ENCODE data around the gene CDCA3. TPM values are rescaled to one million over a fixed set of nuclear protein-coding genes. Genes with fewer than 3 reads are reported as not detected.

CDCA3 gene
- total RNA-seq, 1 donor from 2014 or later = 2.2 TPM

GRCh38 chr12:6820166-6820565 lies 30.9 kb downstream of the CDCA3 start:
- DNase-seq (ENCODE audit: low spot score) = no peak

- no peak for DNase-seq (ENCODE audit: low spot score)
Observed at GRCh38 chr12:6819106-6820030, 31.7 kb downstream of the CDCA3 start.

GRCh38 chr12:6818645-6819044 lies 32.4 kb downstream of the CDCA3 start:
- DNase-seq (ENCODE audit: low spot score) = no peak

GRCh38 chr12:6818222-6818621 lies 32.9 kb downstream of the CDCA3 start:
- DNase-seq (ENCODE audit: low spot score) = no peak

- no peak for DNase-seq (ENCODE audit: low spot score)
Observed at GRCh38 chr12:6817662-6818157, 33.4 kb downstream of the CDCA3 start.

- DNase-seq (ENCODE audit: low spot score) = no peak
Observed at GRCh38 chr12:6817098-6817497, 34.0 kb downstream of the CDCA3 start.

GRCh38 chr12:6816598-6816997 lies 34.5 kb downstream of the CDCA3 start:
- no peak for DNase-seq (ENCODE audit: low spot score)

GRCh38 chr12:6813363-6813762 lies 37.7 kb downstream of the CDCA3 start:
- no peak for DNase-seq (ENCODE audit: low spot score)

- no peak for DNase-seq (ENCODE audit: low spot score)
Observed at GRCh38 chr12:6810758-6811157, 40.3 kb downstream of the CDCA3 start.

- DNase-seq (ENCODE audit: low spot score) = no peak
Observed at GRCh38 chr12:6809056-6809455, 42.0 kb downstream of the CDCA3 start.

- no peak for DNase-seq (ENCODE audit: low spot score)
Observed at GRCh38 chr12:6807170-6807569, 43.9 kb downstream of the CDCA3 start.

- no peak for DNase-seq (ENCODE audit: low spot score)
Observed at GRCh38 chr12:6799147-6799546, 51.9 kb downstream of the CDCA3 start.

Other genes with a start within 250 kb of the CDCA3 start
- gene CHD4, start 243.9 kb downstream of the CDCA3 start, total RNA-seq = 220 TPM
- 15.0 TPM for gene LPAR5, start 215.3 kb downstream of the CDCA3 start, total RNA-seq
- gene ACRBP, start 203.9 kb downstream of the CDCA3 start, total RNA-seq = 9.8 TPM
- 58.0 TPM for gene ING4, start 188.2 kb downstream of the CDCA3 start, total RNA-seq
- gene ZNF384, start 161.9 kb downstream of the CDCA3 start, total RNA-seq = 60.6 TPM
- gene PIANP, start 150.5 kb downstream of the CDCA3 start, total RNA-seq = 5.0 TPM
- gene COPS7A, start 127.2 kb downstream of the CDCA3 start, total RNA-seq = 61.4 TPM
- gene MLF2, start 98.1 kb downstream of the CDCA3 start, total RNA-seq = 175 TPM
- gene PTMS, start 84.9 kb downstream of the CDCA3 start, total RNA-seq = 293 TPM
- gene LAG3, start 78.8 kb downstream of the CDCA3 start, total RNA-seq = 1.4 TPM
- gene CD4, start 61.8 kb downstream of the CDCA3 start, total RNA-seq = 32.1 TPM
- 12.3 TPM for gene GPR162, start 29.5 kb downstream of the CDCA3 start, total RNA-seq
- gene P3H3, start 22.9 kb downstream of the CDCA3 start, total RNA-seq = 28.1 TPM
- 3.3 TPM for gene GNB3, start 10.4 kb downstream of the CDCA3 start, total RNA-seq
- 98.4 TPM for gene USP5, start 864 bp upstream of the CDCA3 start, total RNA-seq
- gene TPI1, start 16.2 kb upstream of the CDCA3 start, total RNA-seq = 610 TPM
- gene SPSB2, start 22.0 kb upstream of the CDCA3 start, total RNA-seq = 33.7 TPM
- gene LRRC23, start 53.5 kb upstream of the CDCA3 start, total RNA-seq = 13.1 TPM
- gene ENO2, start 63.3 kb upstream of the CDCA3 start, total RNA-seq = 30.5 TPM
- gene ATN1, start 76.7 kb upstream of the CDCA3 start, total RNA-seq = 153 TPM
- not detected for gene RNU7-1, start 92.5 kb upstream of the CDCA3 start, total RNA-seq
- 265 TPM for gene C12orf57, start 92.7 kb upstream of the CDCA3 start, total RNA-seq
- 66.4 TPM for gene PTPN6, start 100.1 kb upstream of the CDCA3 start, total RNA-seq
- gene PHB2, start 119.4 kb upstream of the CDCA3 start, total RNA-seq = 141 TPM
- gene EMG1, start 119.6 kb upstream of the CDCA3 start, total RNA-seq = 31.8 TPM
- gene LPCAT3, start 167.2 kb upstream of the CDCA3 start, total RNA-seq = 26.6 TPM
- gene C1S, start 209.4 kb upstream of the CDCA3 start, total RNA-seq = 319 TPM
- 303 TPM for gene C1R, start 241.2 kb upstream of the CDCA3 start, total RNA-seq

Data from mucosa of gallbladder (tissue), 1 donor.